ENCODE data around the gene CHST8.

The CHST8 gene

DNA sequence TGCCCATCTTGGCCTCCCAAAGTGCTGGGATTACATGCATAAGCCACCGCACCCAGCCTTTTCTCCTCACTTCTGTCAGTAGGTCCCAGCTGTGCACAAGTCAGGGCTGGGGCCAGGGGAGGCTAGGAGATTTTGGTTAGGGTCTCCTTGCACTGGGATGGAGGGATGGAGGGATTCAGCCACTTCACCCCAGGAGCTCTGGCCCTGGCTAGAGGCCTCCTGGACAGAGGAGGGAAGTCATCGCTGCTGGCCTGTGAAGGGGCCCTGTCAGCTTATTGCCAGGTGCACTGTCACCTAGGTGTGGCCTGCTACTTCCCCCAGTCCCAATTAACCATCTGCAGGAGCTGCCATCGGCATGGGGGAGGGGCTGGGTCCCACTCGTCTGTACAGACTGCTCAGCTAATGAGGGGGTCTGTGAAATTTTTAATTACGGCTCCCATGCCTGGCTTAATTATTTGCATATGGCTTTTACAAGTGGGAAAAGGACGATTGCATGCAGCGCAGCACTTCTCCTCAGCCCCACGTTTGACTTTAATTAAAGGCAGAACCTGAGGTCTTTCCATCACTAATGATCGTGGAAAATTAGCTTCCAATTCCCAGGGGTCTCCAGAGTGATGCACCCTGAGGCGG is 52.4 kb downstream of the CHST8 start:
- H3K4me1 ChIP-seq (ENCODE audit: control insufficient read depth, insufficient read depth, low read length, poor library complexity, severe bottlenecking): no peaks in the 10 kb centered on the region
- no peak overlapping the region for H3K27ac ChIP-seq (ENCODE audit: low read depth, low read length, severe bottlenecking)
- H3K9me3 ChIP-seq (ENCODE audit: control insufficient read depth, low read length): no peaks in the 10 kb centered on the region
- H3K4me3 ChIP-seq (ENCODE audit: extremely low read depth, insufficient read depth, low read length, poor library complexity, severe bottlenecking): no peak overlapping the region
- H3K36me3 ChIP-seq (ENCODE audit: control insufficient read depth, insufficient read depth, low read length): no peaks in the 10 kb centered on the region
- 79 to 81% methylated on average over 6 to 8 of the region's 10 CpGs for WGBS, 2 experiments (ENCODE audit: insufficient coverage in 2 of 2)

DNA sequence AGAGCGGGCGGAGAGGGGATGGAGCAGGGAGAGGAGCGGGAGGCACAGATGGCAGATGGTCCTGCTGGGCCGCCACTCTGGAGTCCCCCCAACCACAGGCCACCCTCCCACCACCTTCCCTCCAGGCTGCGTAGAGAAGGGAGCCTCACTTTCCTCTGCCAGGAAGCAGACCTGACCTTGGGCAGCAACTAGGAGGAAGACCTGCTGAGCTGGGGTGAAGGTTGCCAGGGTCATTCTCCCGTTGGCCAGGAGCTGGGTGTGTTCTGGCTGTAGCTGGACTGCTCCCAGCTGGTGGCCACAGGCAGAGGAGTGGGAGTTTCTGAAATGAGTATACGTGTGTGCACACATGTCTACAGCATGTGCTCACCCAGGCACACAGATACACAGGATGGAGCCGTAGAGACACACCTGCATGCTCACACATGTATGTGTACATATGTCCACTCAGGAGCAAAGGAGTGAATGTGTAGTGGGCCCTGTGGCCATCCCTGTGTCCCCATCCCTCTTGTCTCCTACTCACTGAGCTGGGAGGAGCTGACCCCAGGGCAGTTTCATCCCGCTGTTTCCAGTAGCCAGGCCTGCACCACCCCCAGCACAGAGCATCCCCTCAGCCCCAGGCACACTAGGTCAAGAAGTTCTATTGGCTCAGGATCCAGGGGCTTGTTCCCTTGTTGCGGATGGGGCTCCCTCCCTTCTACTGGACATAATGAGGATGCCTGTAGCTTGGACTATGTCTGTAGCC is 53.0 kb downstream of the CHST8 start:
- Histone ChIP-seq H3K4me1 (ENCODE audit: control insufficient read depth, insufficient read depth, low read length, poor library complexity, severe bottlenecking) (no peaks in the 10 kb centered on the region), H3K4me3 (ENCODE audit: extremely low read depth, insufficient read depth, low read length, poor library complexity, severe bottlenecking) (no peak overlapping the region), H3K27ac (ENCODE audit: low read depth, low read length, severe bottlenecking) (no peak overlapping the region), H3K36me3 (ENCODE audit: control insufficient read depth, insufficient read depth, low read length) (no peaks in the 10 kb centered on the region), H3K9me3 (ENCODE audit: control insufficient read depth, low read length) (no peaks in the 10 kb centered on the region)
- 67 to 69% methylated on average over 2 to 3 of the region's 10 CpGs for WGBS, 2 experiments (ENCODE audit: insufficient coverage in 2 of 2)

DNA sequence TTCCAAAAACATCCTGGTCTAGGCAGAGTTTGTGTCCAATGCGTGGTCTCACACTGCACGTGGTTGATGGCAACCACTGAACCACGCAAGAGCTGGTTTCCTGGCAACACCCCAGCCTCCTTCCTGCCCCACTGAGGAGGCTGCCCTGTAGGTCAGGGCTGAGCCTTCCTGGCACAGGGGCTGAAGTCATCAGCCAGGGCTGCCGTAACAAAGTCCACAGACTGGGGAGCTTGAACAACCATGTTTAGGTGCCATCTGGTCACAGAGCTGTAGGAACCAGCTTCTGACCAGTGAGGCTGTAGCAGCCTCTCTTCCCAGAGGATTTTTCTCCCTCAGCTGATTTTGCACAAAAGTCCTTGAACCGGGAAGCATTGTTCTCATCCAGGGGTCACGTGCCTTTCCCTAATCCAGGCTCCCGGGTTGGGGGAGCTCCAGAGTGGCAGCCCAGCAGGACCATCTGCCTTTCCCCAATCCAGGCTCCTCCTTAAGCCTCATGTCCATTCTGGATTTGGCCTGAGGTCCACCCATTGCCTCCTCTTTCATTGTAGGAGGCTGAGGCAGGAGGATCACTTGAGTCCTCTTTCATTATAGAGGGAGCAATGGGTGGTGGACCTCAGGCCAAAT is 53.9 kb downstream of the CHST8 start:
- Histone ChIP-seq H3K27ac (ENCODE audit: low read depth, low read length, severe bottlenecking) (no peak overlapping the region), H3K9me3 (ENCODE audit: control insufficient read depth, low read length) (no peaks in the 10 kb centered on the region), H3K36me3 (ENCODE audit: control insufficient read depth, insufficient read depth, low read length) (no peaks in the 10 kb centered on the region), H3K4me1 (ENCODE audit: control insufficient read depth, insufficient read depth, low read length, poor library complexity, severe bottlenecking) (no peaks in the 10 kb centered on the region), H3K4me3 (ENCODE audit: extremely low read depth, insufficient read depth, low read length, poor library complexity, severe bottlenecking) (no peak overlapping the region)
- WGBS, 2 experiments (ENCODE audit: insufficient coverage in 2 of 2): 78 to 80% methylated on average over 7 of the region's 7 CpGs

DNA sequence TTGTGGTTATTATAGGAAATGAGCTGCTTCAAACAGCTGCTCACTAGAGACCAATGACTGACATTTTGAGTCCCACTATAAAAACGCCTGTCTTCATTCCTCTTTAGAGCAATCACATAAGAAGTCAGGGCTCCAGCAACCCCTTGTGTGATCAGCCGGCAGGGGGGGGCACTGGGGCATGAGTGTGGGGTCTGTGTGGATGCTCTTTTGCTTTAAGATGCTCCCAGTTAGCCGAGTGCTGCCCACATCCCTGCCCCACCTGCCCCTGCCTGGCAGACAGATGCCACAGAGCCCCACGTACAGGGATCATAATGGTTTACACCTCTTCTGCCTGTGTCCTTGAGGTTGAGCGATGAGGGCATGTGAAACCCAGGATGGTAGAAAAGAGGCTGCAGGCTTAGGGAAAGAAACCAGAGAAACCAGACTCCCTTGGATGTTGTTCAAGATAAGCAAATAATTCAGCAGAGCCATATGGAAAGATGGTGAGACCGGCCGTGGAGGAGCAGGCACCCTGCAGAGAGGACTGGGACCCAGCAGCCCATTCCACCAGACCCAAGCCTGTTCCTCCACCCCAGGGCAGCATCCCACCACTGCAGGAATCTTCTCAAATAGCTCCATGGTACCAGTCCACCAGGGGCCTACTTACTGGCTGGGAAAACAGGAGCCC is 55.4 kb downstream of the CHST8 start:
- H3K4me3 ChIP-seq (ENCODE audit: extremely low read depth, insufficient read depth, low read length, poor library complexity, severe bottlenecking): no peak overlapping the region
- H3K36me3 ChIP-seq (ENCODE audit: control insufficient read depth, insufficient read depth, low read length): no peaks in the 10 kb centered on the region
- H3K9me3 ChIP-seq (ENCODE audit: control insufficient read depth, low read length): no peaks in the 10 kb centered on the region
- no peaks in the 10 kb centered on the region for H3K4me1 ChIP-seq (ENCODE audit: control insufficient read depth, insufficient read depth, low read length, poor library complexity, severe bottlenecking)
- 81 to 88% methylated on average over 2 to 5 of the region's 7 CpGs for WGBS, 2 experiments (ENCODE audit: insufficient coverage in 2 of 2)
- no peak overlapping the region for H3K27ac ChIP-seq (ENCODE audit: low read depth, low read length, severe bottlenecking)

DNA sequence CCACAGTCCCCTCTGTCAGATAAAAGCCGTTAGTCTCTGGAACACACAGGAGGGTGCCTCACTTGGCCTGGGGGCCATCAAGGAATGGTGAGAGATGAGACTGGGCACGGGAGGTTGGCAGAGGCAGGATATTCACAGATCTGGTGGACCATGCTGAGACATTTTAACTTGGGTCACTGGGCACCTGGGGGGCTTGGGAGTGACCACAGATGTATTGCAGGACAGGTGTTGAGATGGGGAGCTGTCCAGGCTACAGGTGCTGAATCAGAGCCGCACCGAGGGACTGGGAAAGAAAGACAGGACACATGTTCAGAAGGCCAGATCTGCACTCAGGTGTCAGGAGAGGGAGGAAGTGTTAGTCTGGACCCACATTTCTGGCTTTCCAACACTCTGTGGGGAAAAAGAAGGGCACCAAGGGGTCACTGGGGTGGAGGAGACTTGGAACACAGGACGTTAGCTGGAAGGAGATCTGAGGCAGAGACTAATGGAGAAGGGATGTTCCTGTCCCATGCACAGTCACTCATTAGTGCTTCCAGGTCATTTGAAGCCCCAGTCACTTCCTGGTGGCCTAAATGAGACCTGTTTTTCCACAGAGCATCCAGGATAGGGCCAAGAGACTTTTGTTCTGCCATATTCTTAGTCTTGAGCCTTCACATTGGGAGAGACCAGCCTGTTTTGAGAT is 56.1 kb downstream of the CHST8 start:
- Histone ChIP-seq H3K4me1 (ENCODE audit: control insufficient read depth, insufficient read depth, low read length, poor library complexity, severe bottlenecking) (no peaks in the 10 kb centered on the region), H3K36me3 (ENCODE audit: control insufficient read depth, insufficient read depth, low read length) (no peaks in the 10 kb centered on the region), H3K9me3 (ENCODE audit: control insufficient read depth, low read length) (no peaks in the 10 kb centered on the region), H3K27ac (ENCODE audit: low read depth, low read length, severe bottlenecking) (no peak overlapping the region), H3K4me3 (ENCODE audit: extremely low read depth, insufficient read depth, low read length, poor library complexity, severe bottlenecking) (no peak overlapping the region)
- WGBS, 2 experiments (ENCODE audit: insufficient coverage in 2 of 2): 67 to 80% methylated on average over 1 to 4 of the region's 5 CpGs

DNA sequence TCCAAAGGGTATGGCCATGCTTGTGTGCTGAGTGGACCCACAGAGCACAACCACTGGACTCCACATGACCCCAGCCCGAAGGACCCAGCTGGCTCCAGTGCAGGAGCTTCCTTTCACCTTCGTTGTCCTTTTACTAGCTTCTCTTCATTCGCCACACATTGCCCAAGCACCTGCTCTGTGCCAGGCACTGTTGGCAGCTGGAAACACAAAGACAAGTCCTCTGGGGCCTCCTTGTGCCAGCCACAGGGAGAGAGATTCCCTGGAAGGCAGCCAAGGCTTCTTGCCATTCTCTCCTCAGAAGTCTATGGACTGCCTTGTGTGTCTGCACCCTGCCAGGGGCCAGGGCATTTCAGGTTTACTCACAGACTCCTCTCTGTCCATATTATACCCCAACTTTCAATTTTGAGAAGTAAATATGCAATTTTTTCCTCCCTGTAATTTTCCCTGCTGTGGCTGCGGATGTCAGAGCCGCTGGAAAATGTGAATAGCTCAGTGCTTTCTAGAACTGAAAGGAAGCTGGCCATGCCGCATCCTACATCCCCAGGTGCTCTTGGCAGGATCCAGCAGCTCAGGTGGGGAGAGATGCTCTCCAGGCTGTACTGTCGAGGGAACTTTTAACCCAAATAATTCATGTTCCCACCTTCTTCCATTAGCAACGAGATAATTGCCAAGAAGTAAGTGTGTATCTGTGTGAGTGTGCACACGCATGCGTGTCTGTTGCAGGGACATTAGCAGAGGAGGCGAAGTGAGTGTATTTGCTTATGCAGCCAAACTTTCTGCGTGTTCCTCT is 57.2 kb downstream of the CHST8 start:
- 85 to 89% methylated on average over 8 to 9 of the region's 12 CpGs for WGBS, 2 experiments (ENCODE audit: insufficient coverage in 2 of 2)
- no peak overlapping the region for H3K4me3 ChIP-seq (ENCODE audit: extremely low read depth, insufficient read depth, low read length, poor library complexity, severe bottlenecking)
- H3K36me3 ChIP-seq (ENCODE audit: control insufficient read depth, insufficient read depth, low read length): no peaks in the 10 kb centered on the region
- H3K27ac ChIP-seq (ENCODE audit: low read depth, low read length, severe bottlenecking): no peak overlapping the region
- H3K9me3 ChIP-seq (ENCODE audit: control insufficient read depth, low read length): no peaks in the 10 kb centered on the region
- no peaks in the 10 kb centered on the region for H3K4me1 ChIP-seq (ENCODE audit: control insufficient read depth, insufficient read depth, low read length, poor library complexity, severe bottlenecking)

DNA sequence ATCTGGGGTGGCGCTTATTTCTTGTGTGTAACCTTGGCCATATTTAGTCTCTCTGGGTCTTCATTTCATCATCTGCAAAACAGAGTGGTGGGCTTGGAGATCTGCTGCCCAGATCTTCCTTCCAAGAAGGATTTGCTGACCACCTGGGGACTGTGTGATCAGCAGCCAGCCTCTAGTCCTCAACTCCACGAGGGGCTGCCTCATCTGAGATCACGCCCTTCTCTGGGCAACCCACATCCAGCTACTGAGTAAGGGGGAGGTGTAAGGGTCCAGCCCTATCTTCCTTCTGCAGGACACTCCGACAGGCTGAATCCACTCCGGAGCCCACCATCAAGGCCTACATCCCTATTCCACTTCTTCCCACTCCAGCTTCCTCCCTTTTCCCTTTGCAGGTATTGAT is 57.9 kb downstream of the CHST8 start:
- WGBS, 2 experiments (ENCODE audit: insufficient coverage in 2 of 2): 83 to 100% methylated on average over 1 to 3 of the region's 5 CpGs
- no peak overlapping the region for H3K4me3 ChIP-seq (ENCODE audit: extremely low read depth, insufficient read depth, low read length, poor library complexity, severe bottlenecking)
- H3K27ac ChIP-seq (ENCODE audit: low read depth, low read length, severe bottlenecking): no peak overlapping the region
- H3K9me3 ChIP-seq (ENCODE audit: control insufficient read depth, low read length): no peaks in the 10 kb centered on the region
- H3K36me3 ChIP-seq (ENCODE audit: control insufficient read depth, insufficient read depth, low read length): no peaks in the 10 kb centered on the region
- H3K4me1 ChIP-seq (ENCODE audit: control insufficient read depth, insufficient read depth, low read length, poor library complexity, severe bottlenecking): no peaks in the 10 kb centered on the region

DNA sequence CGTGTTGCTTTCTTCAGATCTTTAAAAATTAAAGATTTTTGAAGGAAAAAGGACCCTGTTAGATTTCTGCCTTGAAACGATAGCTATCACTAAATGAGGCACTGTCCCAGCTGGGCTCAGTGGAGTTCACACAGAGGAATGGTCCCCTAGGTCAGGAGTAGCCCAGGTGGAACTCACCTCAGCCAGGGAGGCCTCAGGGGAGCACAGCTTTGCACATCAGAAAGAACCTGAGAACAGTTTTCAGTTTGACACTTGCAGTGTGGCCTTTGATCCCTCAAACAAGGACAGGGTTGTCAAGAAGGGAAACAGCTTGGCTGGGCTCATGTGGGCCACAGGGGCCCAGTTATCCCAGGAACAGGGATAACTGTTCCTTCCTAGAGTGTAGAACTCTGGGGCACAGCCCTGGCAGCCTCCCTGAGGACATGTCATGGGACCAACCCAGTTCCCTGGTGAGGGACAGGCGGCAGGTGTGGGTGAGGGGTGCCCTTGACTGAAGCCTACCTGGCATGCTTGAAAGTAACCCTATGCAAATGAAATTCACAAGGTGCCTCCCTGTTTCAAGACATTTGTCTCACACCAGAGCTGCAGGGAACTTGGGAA is 59.4 kb downstream of the CHST8 start:
- Histone ChIP-seq H3K9me3 (ENCODE audit: control insufficient read depth, low read length) (no peaks in the 10 kb centered on the region), H3K27ac (ENCODE audit: low read depth, low read length, severe bottlenecking) (no peak overlapping the region), H3K4me3 (ENCODE audit: extremely low read depth, insufficient read depth, low read length, poor library complexity, severe bottlenecking) (no peak overlapping the region), H3K4me1 (ENCODE audit: control insufficient read depth, insufficient read depth, low read length, poor library complexity, severe bottlenecking) (no peaks in the 10 kb centered on the region), H3K36me3 (ENCODE audit: control insufficient read depth, insufficient read depth, low read length) (no peaks in the 10 kb centered on the region)
- WGBS, 2 experiments (ENCODE audit: insufficient coverage in 2 of 2): 82% methylated on average over 2 of the region's 3 CpGs; no CpG with 5 or more reads in 1 of the 2 experiments

DNA sequence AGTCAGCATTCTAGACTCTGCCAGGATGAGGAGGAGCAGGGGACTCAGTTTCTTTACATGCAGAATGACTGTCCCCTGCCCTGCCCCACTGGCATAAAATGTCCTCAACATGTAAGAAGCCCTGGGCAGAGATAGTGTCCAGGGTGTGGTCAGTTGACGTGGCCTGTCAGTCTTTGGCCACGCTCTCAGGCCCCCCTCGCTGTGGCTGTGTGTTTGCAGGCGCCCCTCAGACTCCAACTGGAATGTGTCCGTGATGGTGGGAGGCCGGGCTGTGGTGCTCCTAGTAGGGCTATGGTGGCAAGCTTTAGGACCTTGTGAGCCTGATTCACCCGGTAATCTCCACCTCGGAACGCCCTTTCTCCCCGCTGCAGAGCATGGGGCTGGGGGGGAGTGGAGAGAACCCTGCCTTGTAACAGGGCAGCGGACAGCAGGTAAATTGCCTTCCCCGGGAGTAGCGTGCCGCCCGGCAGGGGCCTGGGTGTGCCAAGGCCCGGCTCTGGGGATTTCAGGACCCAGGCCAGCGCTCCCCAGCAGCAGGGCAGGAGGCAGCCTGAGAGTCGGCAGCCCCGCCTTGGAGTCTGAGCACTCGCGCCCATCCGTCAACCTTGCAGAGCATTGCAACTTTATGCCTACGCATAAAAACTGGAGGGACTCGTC is 62.3 kb downstream of the CHST8 start:
- H3K4me1 ChIP-seq (ENCODE audit: control insufficient read depth, insufficient read depth, low read length, poor library complexity, severe bottlenecking): peaks cover 3% of the 10 kb centered on the region
- no peak overlapping the region for H3K27ac ChIP-seq (ENCODE audit: low read depth, low read length, severe bottlenecking)
- no peak overlapping the region for H3K4me3 ChIP-seq (ENCODE audit: extremely low read depth, insufficient read depth, low read length, poor library complexity, severe bottlenecking)
- 13 to 19% methylated on average over 21 to 24 of the region's 24 CpGs for WGBS, 2 experiments (ENCODE audit: insufficient coverage in 2 of 2)
- no peaks in the 10 kb centered on the region for H3K36me3 ChIP-seq (ENCODE audit: control insufficient read depth, insufficient read depth, low read length)
- no peaks in the 10 kb centered on the region for H3K9me3 ChIP-seq (ENCODE audit: control insufficient read depth, low read length)
